MCF 10A (cell line): ENCODE data around the gene SGK1. TPM values are rescaled to one million over a fixed set of nuclear protein-coding genes. Genes with fewer than 3 reads are reported as not detected.
"Not testable (repeated sequence)": the region's sequence is repeated elsewhere in the genome, so short reads cannot be mapped to it uniquely, and the experiment has no call there.

ENCODE experiments used
- BruUV-seq: library from RNA; stranded (reverse); fragments of 400-500 nt; replicated peaks from 2 replicates; lab custom pipeline; 2021; lab: Mats Ljungman, UMichigan
- CTCF ChIA-PET: fragments of 300-600 bp; sonication (Branson Sonifier 250); formaldehyde crosslinking; extraction: SDS; loops from one replicate; lab custom pipeline; 2021; ENCODE audit warnings: antibody characterized with exemption, inconsistent platforms; lab: Yijun Ruan, JAX
- POLR2A ChIA-PET: fragments of 300-600, 350-650 bp; sonication (Branson Sonifier 250); formaldehyde crosslinking; extraction: SDS; loops from one replicate; lab custom pipeline; 2020; ENCODE audit warnings: antibody characterized with exemption, inconsistent platforms; lab: Yijun Ruan, JAX
- DNase-seq: peaks from one replicate; pipeline ENCODE4 v3.0.0-alpha.2; 2018; ENCODE audit not compliant: unreplicated experiment
- H3K27ac Mint-ChIP-seq: one replicate; pipeline ENCODE4 v1.8.0; 2022; ENCODE audit warnings: mild to moderate bottlenecking, low read depth, mixed read lengths; ENCODE audit not compliant: unreplicated experiment
- H3K27me3 Mint-ChIP-seq: one replicate; pipeline ENCODE4 v1.8.0; 2022; ENCODE audit warnings: mixed read lengths; ENCODE audit not compliant: insufficient read depth, unreplicated experiment
- H3K36me3 Mint-ChIP-seq: one replicate; pipeline ENCODE4 v1.8.0; 2022; ENCODE audit warnings: mild to moderate bottlenecking, moderate library complexity, mixed read lengths; ENCODE audit not compliant: insufficient read depth, unreplicated experiment
- H3K4me1 Mint-ChIP-seq: one replicate; pipeline ENCODE4 v1.8.0; 2022; ENCODE audit warnings: mixed read lengths; ENCODE audit not compliant: insufficient read depth, unreplicated experiment
- H3K4me3 Mint-ChIP-seq: one replicate; pipeline ENCODE4 v1.8.0; 2022; ENCODE audit warnings: mild to moderate bottlenecking, moderate library complexity, mixed read lengths; ENCODE audit not compliant: unreplicated experiment
- H3K9me3 Mint-ChIP-seq: one replicate; pipeline ENCODE4 v1.8.0; 2022; ENCODE audit warnings: mixed read lengths; ENCODE audit not compliant: unreplicated experiment
- intact Hi-C: fragments of 100-400 bp; cut with micrococcal nuclease; formaldehyde crosslinking; loops from 2 replicates; pipeline ENCODE4 v1.14.1; 2022
- total RNA-seq: library from RNA; stranded (reverse); gene quantifications from 2 replicates; pipeline ENCODE4 v1.2.3, GENCODE V29; 2022
- TF ChIP-seq, protein P1 (sequence below): fragments of 200-600 bp; IDR thresholded peaks from one replicate; pipeline ENCODE4 v1.8.0; 2022; ENCODE audit warnings: antibody characterized with exemption, mild to moderate bottlenecking; ENCODE audit not compliant: unreplicated experiment

SGK1 gene
- total RNA-seq, 1 experiment from 2014 or later, result 30.8 TPM

DNA sequence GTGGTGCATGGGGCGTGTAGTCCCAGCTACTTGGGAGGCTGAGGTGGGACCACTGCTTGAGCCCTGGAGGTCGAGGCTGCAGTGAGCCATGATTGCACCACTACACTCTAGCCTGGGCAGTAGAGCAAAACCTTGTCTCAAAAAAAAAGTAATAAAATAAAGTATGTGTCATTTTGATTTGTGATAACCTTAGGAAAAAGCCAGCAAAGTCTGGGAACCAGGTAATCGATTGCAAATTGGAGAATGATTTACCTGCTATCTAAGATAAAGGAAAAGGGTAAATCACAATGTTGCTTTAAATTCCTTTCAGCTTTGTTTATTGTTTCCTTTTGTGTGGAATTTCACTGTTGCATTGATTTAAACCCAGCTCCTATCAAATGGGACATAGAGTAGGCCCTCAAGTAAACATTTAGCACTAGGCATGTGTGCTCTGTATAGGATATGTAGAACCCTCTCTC lies 59.0 kb downstream of the SGK1 start:
- TF ChIP-seq, protein P1, sequence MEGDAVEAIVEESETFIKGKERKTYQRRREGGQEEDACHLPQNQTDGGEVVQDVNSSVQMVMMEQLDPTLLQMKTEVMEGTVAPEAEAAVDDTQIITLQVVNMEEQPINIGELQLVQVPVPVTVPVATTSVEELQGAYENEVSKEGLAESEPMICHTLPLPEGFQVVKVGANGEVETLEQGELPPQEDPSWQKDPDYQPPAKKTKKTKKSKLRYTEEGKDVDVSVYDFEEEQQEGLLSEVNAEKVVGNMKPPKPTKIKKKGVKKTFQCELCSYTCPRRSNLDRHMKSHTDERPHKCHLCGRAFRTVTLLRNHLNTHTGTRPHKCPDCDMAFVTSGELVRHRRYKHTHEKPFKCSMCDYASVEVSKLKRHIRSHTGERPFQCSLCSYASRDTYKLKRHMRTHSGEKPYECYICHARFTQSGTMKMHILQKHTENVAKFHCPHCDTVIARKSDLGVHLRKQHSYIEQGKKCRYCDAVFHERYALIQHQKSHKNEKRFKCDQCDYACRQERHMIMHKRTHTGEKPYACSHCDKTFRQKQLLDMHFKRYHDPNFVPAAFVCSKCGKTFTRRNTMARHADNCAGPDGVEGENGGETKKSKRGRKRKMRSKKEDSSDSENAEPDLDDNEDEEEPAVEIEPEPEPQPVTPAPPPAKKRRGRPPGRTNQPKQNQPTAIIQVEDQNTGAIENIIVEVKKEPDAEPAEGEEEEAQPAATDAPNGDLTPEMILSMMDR, result no peak
- no peak for DNase-seq

DNA sequence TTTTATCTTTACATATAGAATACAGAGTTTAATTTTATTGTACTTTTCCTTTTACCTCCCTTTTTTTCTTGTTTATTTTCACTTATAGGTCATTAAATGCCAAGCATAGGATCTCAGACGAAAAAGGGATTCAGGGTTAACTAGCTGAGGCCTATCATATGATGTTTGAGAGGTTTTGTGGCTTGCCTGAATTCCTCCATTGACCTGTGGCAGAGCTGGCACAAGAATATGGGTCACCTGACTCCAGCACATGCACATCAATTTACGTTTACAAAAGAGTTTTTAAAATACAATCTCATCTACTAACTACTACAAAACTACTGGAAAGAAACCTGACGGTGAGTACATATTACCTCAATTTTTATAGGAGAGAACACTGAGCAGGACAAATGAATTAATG lies 60.4 kb downstream of the SGK1 start:
- ChIA-PET POLR2A (no interaction called here), CTCF (no interaction called here)
- no peaks in the 10 kb centered on the region for H3K27me3 Mint-ChIP-seq
- no peaks in the 10 kb centered on the region for H3K36me3 Mint-ChIP-seq
- intact Hi-C loops, result no loop called here
- no peak overlapping the region for H3K4me3 Mint-ChIP-seq
- BruUV-seq, result no TSS peak
- DNase-seq, result no peak
- no peaks in the 10 kb centered on the region for H3K9me3 Mint-ChIP-seq
- TF ChIP-seq, protein P1, result no peak
- H3K4me1 Mint-ChIP-seq, result no peaks in the 10 kb centered on the region
- no peak overlapping the region for H3K27ac Mint-ChIP-seq

More for the DNA sequence above, 59.0 kb downstream of the SGK1 start:
- Mint-ChIP-seq H3K27ac (no peak overlapping the region), H3K36me3 (no peaks in the 10 kb centered on the region), H3K4me3 (no peak overlapping the region), H3K27me3 (no peaks in the 10 kb centered on the region), H3K4me1 (no peaks in the 10 kb centered on the region), H3K9me3 (no peaks in the 10 kb centered on the region)
- intact Hi-C loops, result no loop called here
- CTCF ChIA-PET, result interaction anchor here (1.0 kb wide), 1 partner anchor 9 kb away, joined by 3 read pairs; no protein-coding TSS in a partner anchor
- no TSS peak for BruUV-seq
- POLR2A ChIA-PET, result no interaction called here

DNA sequence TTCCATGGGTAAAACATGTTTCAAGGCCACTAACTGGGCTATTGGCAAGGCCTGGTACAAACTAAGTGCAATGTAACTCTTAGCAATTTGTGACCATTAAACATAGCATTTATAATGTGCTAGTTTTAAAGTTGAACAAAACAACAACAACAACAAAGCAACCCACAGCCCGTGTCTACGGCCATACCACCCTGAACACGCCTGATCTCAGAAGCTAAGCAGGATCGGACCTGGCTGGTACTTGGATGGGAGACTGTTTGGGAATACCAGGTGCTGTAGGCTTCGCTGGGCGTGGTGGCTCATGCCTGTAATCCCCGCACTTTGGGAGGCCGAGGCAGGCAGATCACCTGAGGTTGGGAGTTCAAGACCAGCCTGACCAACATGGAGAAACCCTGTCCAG lies 61.0 kb downstream of the SGK1 start:
- no peaks in the 10 kb centered on the region for H3K9me3 Mint-ChIP-seq

DNA sequence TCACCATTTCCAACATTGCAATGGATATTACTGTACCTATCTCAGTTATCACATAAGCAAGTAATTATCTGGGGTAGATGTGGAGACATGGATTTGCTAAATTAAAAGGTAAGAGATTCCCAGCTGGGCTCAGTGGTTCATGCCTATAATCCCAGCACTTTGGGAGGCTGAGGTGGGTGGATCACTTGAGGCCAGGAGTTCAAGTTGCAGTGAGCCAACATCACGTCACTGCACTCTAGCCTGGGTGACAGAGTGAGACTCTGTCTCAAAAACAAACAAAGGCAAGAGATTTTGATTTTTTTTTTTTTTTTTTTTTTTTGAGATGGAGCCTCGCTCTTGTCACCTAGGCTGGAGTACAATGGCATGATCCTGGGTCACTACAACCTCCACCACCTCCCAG lies 62.6 kb downstream of the SGK1 start:
- BruUV-seq, H3K9me3 Mint-ChIP-seq, H3K4me3 Mint-ChIP-seq, H3K27ac Mint-ChIP-seq, intact Hi-C loops, H3K36me3 Mint-ChIP-seq, POLR2A ChIA-PET, H3K4me1 Mint-ChIP-seq, H3K27me3 Mint-ChIP-seq, DNase-seq: not testable (repeated sequence)
- CTCF ChIA-PET, result interaction anchor here (0.7 kb wide), 2 partner anchors 271 to 1646 kb away, joined by 3 read pairs; no protein-coding TSS in a partner anchor

More for the DNA sequence above, 61.0 kb downstream of the SGK1 start:
- Mint-ChIP-seq H3K4me3 (no peak overlapping the region), H3K27ac (no peak overlapping the region), H3K4me1 (no peaks in the 10 kb centered on the region), H3K27me3 (no peaks in the 10 kb centered on the region), H3K36me3 (no peaks in the 10 kb centered on the region)
- POLR2A ChIA-PET, result no interaction called here
- CTCF ChIA-PET, result no interaction called here
- DNase-seq, result no peak
- intact Hi-C loops, result no loop called here
- TF ChIP-seq, protein P1, result no peak
- BruUV-seq, result no TSS peak
